GM21367 (cell line): ENCODE results near the gene HIVEP2.

Experiments
- ATAC-seq: cut with Tn5 transposase; IDR thresholded peaks from one replicate; pipeline ENCODE4 v1.9.1; 2021; ENCODE audit not compliant: unreplicated experiment

Gene HIVEP2

GRCh38 chr6:142712231-142712630 lies 232.7 kb downstream of the HIVEP2 start:
- ATAC-seq = no peak

- no peak for ATAC-seq
Measured at GRCh38 chr6:142708651-142709050, 236.3 kb downstream of the HIVEP2 start.

- ATAC-seq = no peak
Measured at GRCh38 chr6:142707255-142707654, 237.7 kb downstream of the HIVEP2 start.

GRCh38 chr6:142706210-142706609 lies 238.8 kb downstream of the HIVEP2 start:
- no peak for ATAC-seq

GRCh38 chr6:142705054-142705453 lies 239.9 kb downstream of the HIVEP2 start:
- ATAC-seq = no peak

- ATAC-seq = no peak
Measured at GRCh38 chr6:142702501-142703460, 242.2 kb downstream of the HIVEP2 start.
